22Rv1 (cell line): Measurements from ENCODE around the gene LRRC37B.

Source experiments
- ZFX ChIP-seq: fragments of 450-650 bp; IDR thresholded peaks from 2 replicates; pipeline ENCODE4 v1.6.1; 2017; ENCODE audit warnings: antibody characterized with exemption, borderline replicate concordance
- TF ChIP-seq, protein P1 (sequence below): fragments of 450-650 bp; IDR thresholded peaks from 2 replicates; pipeline ENCODE4 v1.5.1; 2017; ENCODE audit warnings: mild to moderate bottlenecking

DNA sequence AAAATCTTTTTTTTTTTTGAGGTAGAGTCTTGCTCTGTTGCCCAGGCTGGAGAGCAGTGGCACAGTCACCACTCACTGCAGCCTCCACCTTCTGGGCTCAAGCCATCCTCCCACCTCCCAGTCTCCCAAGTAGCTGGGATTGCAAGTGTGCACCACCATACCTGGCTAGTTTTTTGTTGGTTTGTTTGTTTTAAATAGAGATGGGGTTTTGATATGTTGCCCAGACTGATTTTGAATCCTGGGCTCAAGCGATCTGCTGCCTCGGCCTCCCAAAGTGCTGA is 2.0 kb downstream of the LRRC37B start:
- TF ChIP-seq, protein P1, sequence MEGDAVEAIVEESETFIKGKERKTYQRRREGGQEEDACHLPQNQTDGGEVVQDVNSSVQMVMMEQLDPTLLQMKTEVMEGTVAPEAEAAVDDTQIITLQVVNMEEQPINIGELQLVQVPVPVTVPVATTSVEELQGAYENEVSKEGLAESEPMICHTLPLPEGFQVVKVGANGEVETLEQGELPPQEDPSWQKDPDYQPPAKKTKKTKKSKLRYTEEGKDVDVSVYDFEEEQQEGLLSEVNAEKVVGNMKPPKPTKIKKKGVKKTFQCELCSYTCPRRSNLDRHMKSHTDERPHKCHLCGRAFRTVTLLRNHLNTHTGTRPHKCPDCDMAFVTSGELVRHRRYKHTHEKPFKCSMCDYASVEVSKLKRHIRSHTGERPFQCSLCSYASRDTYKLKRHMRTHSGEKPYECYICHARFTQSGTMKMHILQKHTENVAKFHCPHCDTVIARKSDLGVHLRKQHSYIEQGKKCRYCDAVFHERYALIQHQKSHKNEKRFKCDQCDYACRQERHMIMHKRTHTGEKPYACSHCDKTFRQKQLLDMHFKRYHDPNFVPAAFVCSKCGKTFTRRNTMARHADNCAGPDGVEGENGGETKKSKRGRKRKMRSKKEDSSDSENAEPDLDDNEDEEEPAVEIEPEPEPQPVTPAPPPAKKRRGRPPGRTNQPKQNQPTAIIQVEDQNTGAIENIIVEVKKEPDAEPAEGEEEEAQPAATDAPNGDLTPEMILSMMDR: no peak
- TF ChIP-seq ZFX: no peak
